Cardiac fibroblast (primary cell): ENCODE measurements around the gene CA10.

ENCODE experiments used
- DNase-seq, 2 donors: peaks; one replicate each; pipeline versions ENCODE4 v3.0.0 to v3.0.0-alpha.2; 2010; ENCODE audit warnings: low read depth in 2 of 2
- H3K4me3 ChIP-seq, 2 donors: replicated peaks in 1 of 2; 1 replicate in 1 of 2; 2 replicates in 1 of 2; pipeline ENCODE4 v1.5.1; 2011; ENCODE audit warnings: low read depth in 2 of 2, low read length in 2 of 2, mild to moderate bottlenecking in 2 of 2, moderate library complexity in 1 of 2
- TF ChIP-seq, protein P1 (sequence below): IDR thresholded peaks from one replicate; pipeline ENCODE4 v1.5.1; 2011; ENCODE audit warnings: low read depth, mild to moderate bottlenecking, low read length, inconsistent platforms

Gene CA10

DNA sequence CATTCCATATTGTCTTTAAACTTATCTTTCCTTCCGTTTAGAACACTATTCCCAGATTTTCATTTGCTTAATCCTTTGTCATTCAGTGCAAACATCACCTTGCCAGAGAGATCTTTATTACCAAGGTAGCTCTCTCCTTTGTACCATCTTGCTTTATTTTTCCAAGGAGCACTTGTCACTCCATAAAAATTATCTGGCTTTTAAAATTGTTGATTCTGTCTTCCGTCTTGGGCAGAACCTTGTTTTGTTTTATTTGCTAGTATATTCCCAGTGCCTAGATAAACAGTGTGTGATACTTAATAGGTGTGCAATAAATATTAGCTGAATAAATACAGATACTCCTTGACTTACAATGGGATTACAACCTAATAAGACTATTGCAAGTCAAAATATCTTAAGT is 570.5 kb downstream of the CA10 start:
- TF ChIP-seq, protein P1, sequence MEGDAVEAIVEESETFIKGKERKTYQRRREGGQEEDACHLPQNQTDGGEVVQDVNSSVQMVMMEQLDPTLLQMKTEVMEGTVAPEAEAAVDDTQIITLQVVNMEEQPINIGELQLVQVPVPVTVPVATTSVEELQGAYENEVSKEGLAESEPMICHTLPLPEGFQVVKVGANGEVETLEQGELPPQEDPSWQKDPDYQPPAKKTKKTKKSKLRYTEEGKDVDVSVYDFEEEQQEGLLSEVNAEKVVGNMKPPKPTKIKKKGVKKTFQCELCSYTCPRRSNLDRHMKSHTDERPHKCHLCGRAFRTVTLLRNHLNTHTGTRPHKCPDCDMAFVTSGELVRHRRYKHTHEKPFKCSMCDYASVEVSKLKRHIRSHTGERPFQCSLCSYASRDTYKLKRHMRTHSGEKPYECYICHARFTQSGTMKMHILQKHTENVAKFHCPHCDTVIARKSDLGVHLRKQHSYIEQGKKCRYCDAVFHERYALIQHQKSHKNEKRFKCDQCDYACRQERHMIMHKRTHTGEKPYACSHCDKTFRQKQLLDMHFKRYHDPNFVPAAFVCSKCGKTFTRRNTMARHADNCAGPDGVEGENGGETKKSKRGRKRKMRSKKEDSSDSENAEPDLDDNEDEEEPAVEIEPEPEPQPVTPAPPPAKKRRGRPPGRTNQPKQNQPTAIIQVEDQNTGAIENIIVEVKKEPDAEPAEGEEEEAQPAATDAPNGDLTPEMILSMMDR: no peak
- H3K4me3 ChIP-seq: no peak overlapping the region
- DNase-seq: no peak

DNA sequence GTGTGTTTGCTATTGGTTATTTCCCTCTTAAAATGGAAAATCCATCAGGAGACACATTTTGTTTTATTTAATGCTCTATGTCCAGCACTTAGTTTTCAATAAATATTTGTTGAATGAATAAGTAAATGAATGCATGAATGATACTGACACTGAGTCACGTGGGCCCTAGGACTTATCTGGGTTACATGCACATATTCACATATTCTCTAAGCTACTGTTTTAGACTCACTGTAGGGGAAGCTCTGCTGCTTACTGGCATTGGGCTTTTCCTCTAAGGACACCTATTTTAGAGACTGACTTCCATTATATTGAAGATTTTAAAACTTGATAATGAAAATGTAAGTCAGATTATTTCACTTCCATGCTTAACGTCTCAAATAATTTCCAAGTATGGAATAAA is 571.0 kb downstream of the CA10 start:
- TF ChIP-seq, protein P1: no peak
- H3K4me3 ChIP-seq: no peak overlapping the region
- DNase-seq: no peak

DNA sequence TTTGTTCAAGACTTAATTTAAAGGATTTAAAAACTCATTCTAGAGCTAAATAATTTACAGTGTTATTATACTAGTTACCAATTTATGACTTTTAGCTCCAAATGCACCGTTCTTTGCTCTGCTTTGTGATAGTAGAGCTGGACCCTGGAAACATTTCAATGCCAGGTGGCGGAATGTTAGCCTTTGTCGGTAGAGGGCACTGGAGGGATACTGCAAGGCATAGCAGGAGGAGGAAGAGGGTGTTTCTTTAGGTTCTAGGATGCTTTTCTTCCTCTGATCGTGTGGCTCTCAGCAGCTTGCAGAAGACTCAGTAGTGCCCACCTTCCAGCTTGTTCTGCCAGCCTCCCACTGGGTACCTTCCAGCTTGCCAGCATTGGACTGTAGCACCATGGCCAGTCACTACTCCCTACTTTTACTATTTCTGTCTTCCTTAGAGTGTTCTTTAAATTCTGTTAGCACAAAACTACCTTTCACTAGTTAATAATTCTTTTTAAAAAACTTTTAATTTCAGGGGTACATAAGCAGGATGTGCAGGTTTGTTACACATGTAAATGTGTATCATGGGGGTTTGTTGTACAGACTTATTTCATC is 572.9 kb downstream of the CA10 start:
- no peak overlapping the region for H3K4me3 ChIP-seq
- TF ChIP-seq, protein P1: peak; percentile 1
- no peak for DNase-seq

DNA sequence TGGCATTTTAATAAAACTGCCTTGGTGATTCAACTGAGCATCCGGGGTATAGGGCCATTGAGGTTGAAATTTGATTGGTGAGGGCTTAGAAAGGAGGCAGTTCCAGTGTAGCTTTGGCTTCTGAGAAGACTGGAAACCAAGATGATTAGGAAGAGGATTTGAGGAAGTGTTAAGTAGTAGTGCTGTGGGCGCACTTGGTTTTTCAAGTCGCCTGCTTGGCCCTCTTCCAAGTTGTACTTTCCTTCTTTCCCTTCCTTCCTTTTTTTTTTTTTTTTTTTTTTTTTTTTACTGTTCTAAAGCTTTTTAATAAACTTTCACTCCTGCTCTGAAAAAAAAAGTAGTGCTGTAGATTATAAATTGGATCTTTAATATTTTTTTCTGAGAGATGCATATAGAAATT is 577.6 kb downstream of the CA10 start:
- H3K4me3 ChIP-seq: no peak overlapping the region
- TF ChIP-seq, protein P1: no peak
- DNase-seq: no peak
